GM11168 (cell line): ENCODE results near the gene ZNF48.

Source experiments
- in situ Hi-C: fragments of 300-500 bp; cut with MboI; formaldehyde crosslinking; loops from one replicate; pipeline ENCODE4 v1.12.0; 2022; ENCODE audit warnings: low sequenced_read_pairs; ENCODE audit not compliant: unreplicated experiment

ZNF48 gene

GRCh38 chr16:30428055-30428454 is 32.8 kb downstream of the ZNF48 start:
- in situ Hi-C loops: no loop called here

GRCh38 chr16:30429418-30429677 is 34.1 kb downstream of the ZNF48 start:
- in situ Hi-C loops: no loop called here

GRCh38 chr16:30429678-30430427 is 34.6 kb downstream of the ZNF48 start, which contains the start of gene DCTPP1:
DCTPP1 (minus strand) TSS chr16:30430030; CDS start chr16:30429980, 50 bp downstream.
- in situ Hi-C loops: loop anchor here (10.0 kb wide), 1 partner anchor 195 kb away; no protein-coding TSS in a partner anchor

- in situ Hi-C loops: loop anchor here (10.0 kb wide), 1 partner anchor 194 kb away; no protein-coding TSS in a partner anchor
Measured at GRCh38 chr16:30430428-30430970, 35.3 kb downstream of the ZNF48 start.

- in situ Hi-C loops: loop anchor here (10.0 kb wide), 1 partner anchor 190 kb away; no protein-coding TSS in a partner anchor
Measured at GRCh38 chr16:30434852-30435251, 39.6 kb downstream of the ZNF48 start.

- in situ Hi-C loops: loop anchor here (10.0 kb wide), 1 partner anchor 187 kb away; no protein-coding TSS in a partner anchor
Measured at GRCh38 chr16:30437511-30438046, 42.4 kb downstream of the ZNF48 start.

- in situ Hi-C loops: loop anchor here (10.0 kb wide), 1 partner anchor 186 kb away; no protein-coding TSS in a partner anchor
Measured at GRCh38 chr16:30438835-30439234, 43.6 kb downstream of the ZNF48 start.

- in situ Hi-C loops: loop anchor here (10.0 kb wide), 1 partner anchor 185 kb away; no protein-coding TSS in a partner anchor
Measured at GRCh38 chr16:30439720-30440348, 44.6 kb downstream of the ZNF48 start.

- in situ Hi-C loops: no loop called here
Measured at GRCh38 chr16:30443631-30444030, 48.4 kb downstream of the ZNF48 start.

- in situ Hi-C loops: no loop called here
Measured at GRCh38 chr16:30444231-30445148, 49.3 kb downstream of the ZNF48 start.

- in situ Hi-C loops: no loop called here
Measured at GRCh38 chr16:30445149-30445407, 49.9 kb downstream of the ZNF48 start.

GRCh38 chr16:30445408-30446202 is 50.4 kb downstream of the ZNF48 start, which contains the start of gene SEPHS2:
SEPHS2 (minus strand) TSS chr16:30445874; CDS start chr16:30445727, 147 bp downstream.
- in situ Hi-C loops: no loop called here

- in situ Hi-C loops: no loop called here
Measured at GRCh38 chr16:30446203-30446595, 51.0 kb downstream of the ZNF48 start.

- in situ Hi-C loops: no loop called here
Measured at GRCh38 chr16:30447512-30448226, 52.4 kb downstream of the ZNF48 start.

GRCh38 chr16:30449116-30449435 is 53.9 kb downstream of the ZNF48 start:
- in situ Hi-C loops: no loop called here
